Rectal smooth muscle tissue (tissue), 1 donor: ENCODE measurements around the gene NUP160.
"Not testable (repeated sequence)": the region's sequence is repeated elsewhere in the genome, so short reads cannot be mapped to it uniquely, and the experiment has no call there.

Source experiments
- H3K27ac ChIP-seq: one replicate; pipeline ENCODE4 v1.7.0; 2013; ENCODE audit warnings: low read depth, low read length, inconsistent platforms
- H3K27me3 ChIP-seq: one replicate; pipeline ENCODE4 v1.7.0; 2013; ENCODE audit warnings: low read length; ENCODE audit not compliant: control insufficient read depth, insufficient read depth
- H3K36me3 ChIP-seq: one replicate; pipeline ENCODE4 v1.7.0; 2013; ENCODE audit warnings: low read length; ENCODE audit not compliant: control insufficient read depth, insufficient read depth
- H3K4me1 ChIP-seq: one replicate; pipeline ENCODE4 v1.7.0; 2013; ENCODE audit warnings: low read length; ENCODE audit not compliant: control insufficient read depth, insufficient read depth
- H3K4me3 ChIP-seq: one replicate; pipeline ENCODE4 v1.7.0; 2013; ENCODE audit warnings: low read length
- H3K9ac ChIP-seq: one replicate; pipeline ENCODE4 v1.7.0; 2013; ENCODE audit warnings: low read length

Gene NUP160

GRCh38 chr11:47775240-47775869 lies 72.8 kb downstream of the NUP160 start:
- H3K36me3 ChIP-seq, result peaks cover 4% of the 10 kb centered on the region
- H3K27ac ChIP-seq, result no peak overlapping the region
- no peak overlapping the region for H3K4me3 ChIP-seq
- no peaks in the 10 kb centered on the region for H3K4me1 ChIP-seq
- no peak overlapping the region for H3K9ac ChIP-seq
- no peaks in the 10 kb centered on the region for H3K27me3 ChIP-seq

DNA sequence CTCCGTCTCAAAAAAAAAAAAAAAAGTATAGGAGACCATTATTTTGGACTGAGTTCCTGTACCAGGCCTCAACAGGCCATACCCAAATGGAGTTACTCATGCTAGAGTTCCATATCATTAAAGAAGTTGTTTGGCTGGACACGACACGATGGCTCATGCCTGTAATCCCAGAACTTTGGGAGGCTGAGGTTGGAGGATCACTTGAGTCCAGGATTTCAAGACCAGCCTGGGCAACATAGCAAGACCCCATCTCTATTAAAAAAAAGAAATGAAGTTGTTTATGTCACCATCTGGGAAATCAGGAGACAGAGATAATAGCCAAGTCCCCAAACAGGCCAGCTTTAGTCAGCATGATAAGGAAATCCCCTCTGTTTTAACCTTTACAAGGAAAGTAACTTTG lies 74.3 kb downstream of the NUP160 start:
- no peak overlapping the region for H3K27ac ChIP-seq
- H3K27me3 ChIP-seq, result no peaks in the 10 kb centered on the region

GRCh38 chr11:47769556-47769955 lies 78.6 kb downstream of the NUP160 start:
- H3K4me3 ChIP-seq, H3K9ac ChIP-seq, H3K27me3 ChIP-seq, H3K36me3 ChIP-seq, H3K27ac ChIP-seq: not testable (repeated sequence)
- peaks cover 11% of the 10 kb centered on the region for H3K4me1 ChIP-seq

More for the DNA sequence above, 74.3 kb downstream of the NUP160 start:
- Histone ChIP-seq H3K4me3 (no peak overlapping the region), H3K36me3 (no peaks in the 10 kb centered on the region), H3K9ac (no peak overlapping the region), H3K4me1 (no peaks in the 10 kb centered on the region)

DNA sequence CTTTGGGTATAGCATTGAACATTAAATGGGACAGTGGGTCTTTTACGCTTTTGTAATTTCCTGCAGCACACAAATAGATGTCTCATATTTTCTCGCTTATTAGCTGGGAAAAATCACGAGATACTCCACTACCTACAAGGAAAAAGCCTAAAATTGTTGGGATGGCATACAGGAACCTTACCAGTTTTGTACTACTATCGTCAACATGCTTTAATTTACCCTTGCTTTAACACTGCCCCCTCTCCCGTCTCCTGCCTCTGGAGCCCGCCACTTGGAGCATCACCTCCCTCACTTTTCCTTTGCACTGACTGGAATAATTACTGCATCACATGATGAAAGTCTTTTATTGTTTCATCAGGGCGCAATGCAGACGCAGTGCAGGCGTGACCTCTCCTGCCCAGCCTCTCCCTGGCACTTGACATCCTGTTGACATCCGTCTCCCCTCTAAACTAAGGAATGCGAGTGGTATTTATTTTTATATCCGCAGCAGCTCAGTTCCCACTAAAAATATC lies 80.0 kb downstream of the NUP160 start:
- Histone ChIP-seq H3K9ac (peak overlapping the region; percentile 56), H3K36me3 (peaks cover 3% of the 10 kb centered on the region), H3K27ac (peak overlapping the region; percentile 97), H3K4me3 (peak overlapping the region; percentile 64), H3K4me1 (peaks cover 11% of the 10 kb centered on the region), H3K27me3 (no peaks in the 10 kb centered on the region)

- Histone ChIP-seq H3K27ac (peak overlapping the region; percentile 97), H3K4me1 (peaks cover 11% of the 10 kb centered on the region), H3K27me3 (no peaks in the 10 kb centered on the region), H3K4me3 (peak overlapping the region; percentile 75), H3K36me3 (peaks cover 5% of the 10 kb centered on the region), H3K9ac (peak overlapping the region; percentile 77)
Observed at GRCh38 chr11:47766509-47767227, 81.5 kb downstream of the NUP160 start.

DNA sequence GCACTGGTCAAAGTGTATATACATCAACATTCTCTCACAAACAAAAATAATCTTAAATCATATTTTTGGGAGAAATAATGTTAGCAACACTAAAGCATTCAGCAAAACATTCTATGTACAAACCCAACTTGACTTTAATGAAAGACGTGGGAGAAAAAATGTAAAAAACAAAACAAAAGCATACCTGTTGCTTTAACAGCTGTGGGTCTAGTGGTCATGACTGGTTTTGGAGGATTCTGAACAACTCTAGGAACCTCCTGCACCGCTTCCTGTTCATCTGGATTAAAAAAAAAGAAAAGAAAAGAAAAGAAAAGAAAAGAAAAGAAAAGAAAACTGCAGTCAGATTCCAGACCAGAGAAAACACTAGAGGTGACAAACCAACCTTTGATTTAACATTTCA lies 83.1 kb downstream of the NUP160 start:
- Histone ChIP-seq H3K27me3 (no peaks in the 10 kb centered on the region), H3K4me1 (peaks cover 11% of the 10 kb centered on the region), H3K36me3 (peaks cover 9% of the 10 kb centered on the region), H3K9ac (no peak overlapping the region), H3K4me3 (no peak overlapping the region), H3K27ac (no peak overlapping the region)

GRCh38 chr11:47759291-47759690 lies 88.9 kb downstream of the NUP160 start:
- not testable (repeated sequence) for H3K27ac ChIP-seq, H3K9ac ChIP-seq
- peaks cover 18% of the 10 kb centered on the region for H3K36me3 ChIP-seq

GRCh38 chr11:47756208-47756607 lies 91.9 kb downstream of the NUP160 start:
- Histone ChIP-seq H3K36me3 (peaks cover 25% of the 10 kb centered on the region), H3K27ac (no peak overlapping the region), H3K4me1 (no peaks in the 10 kb centered on the region), H3K4me3 (no peak overlapping the region), H3K27me3 (no peaks in the 10 kb centered on the region), H3K9ac (no peak overlapping the region)

More at GRCh38 chr11:47759291-47759690, 88.9 kb downstream of the NUP160 start:
- H3K27me3 ChIP-seq, H3K4me1 ChIP-seq, H3K4me3 ChIP-seq: not testable (repeated sequence)

DNA sequence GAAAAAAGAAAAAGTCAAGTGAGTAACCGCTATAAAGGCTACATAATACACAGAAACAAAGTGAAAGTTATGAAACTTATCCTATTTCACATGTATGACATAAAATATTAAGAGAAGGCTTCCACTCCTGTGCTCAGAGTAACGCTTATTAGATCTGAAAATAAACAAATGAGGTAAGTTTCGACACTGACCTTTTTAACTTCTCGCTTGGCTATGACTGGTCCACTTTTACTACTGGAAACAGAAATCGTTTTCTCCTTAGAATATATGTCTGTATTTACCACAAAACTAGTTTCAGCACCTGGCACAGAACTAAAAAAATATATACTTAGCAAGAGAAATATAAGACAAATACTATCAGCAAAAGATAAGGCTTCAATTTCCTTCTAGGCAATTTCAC lies 97.4 kb downstream of the NUP160 start:
- Histone ChIP-seq H3K36me3 (peaks cover 41% of the 10 kb centered on the region), H3K4me1 (no peaks in the 10 kb centered on the region), H3K27me3 (no peaks in the 10 kb centered on the region), H3K27ac (no peak overlapping the region), H3K9ac (no peak overlapping the region), H3K4me3 (no peak overlapping the region)

GRCh38 chr11:47742494-47742893 lies 105.7 kb downstream of the NUP160 start:
- not testable (repeated sequence) for H3K4me1 ChIP-seq, H3K4me3 ChIP-seq, H3K9ac ChIP-seq, H3K27ac ChIP-seq, H3K27me3 ChIP-seq
- H3K36me3 ChIP-seq, result peaks cover 33% of the 10 kb centered on the region

- H3K27me3 ChIP-seq, H3K4me3 ChIP-seq, H3K27ac ChIP-seq, H3K9ac ChIP-seq, H3K36me3 ChIP-seq, H3K4me1 ChIP-seq: not testable (repeated sequence)
Observed at GRCh38 chr11:47737817-47738216, 110.3 kb downstream of the NUP160 start.

- peaks cover 32% of the 10 kb centered on the region for H3K36me3 ChIP-seq
Observed at GRCh38 chr11:47732271-47732670, 115.9 kb downstream of the NUP160 start.

DNA sequence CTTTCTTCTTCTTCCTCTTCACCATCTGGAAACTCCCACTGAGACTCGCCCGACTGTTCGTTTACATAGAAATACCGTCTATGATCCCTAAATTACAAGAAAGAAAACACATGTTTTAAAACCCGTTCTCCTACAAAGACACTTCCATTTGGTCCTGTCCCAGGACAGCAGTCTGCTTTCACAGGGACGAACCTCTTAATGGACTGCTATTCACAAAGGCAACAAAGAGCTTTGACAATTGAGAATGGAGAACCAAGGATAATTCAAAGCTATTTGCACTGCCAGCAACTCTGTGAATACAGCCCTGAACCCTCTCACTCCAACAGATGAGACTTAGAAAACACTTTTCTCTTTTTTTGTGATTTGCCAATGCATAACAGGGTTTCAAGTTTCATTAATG lies 116.7 kb downstream of the NUP160 start:
- Histone ChIP-seq H3K27ac (no peak overlapping the region), H3K4me1 (no peaks in the 10 kb centered on the region), H3K9ac (no peak overlapping the region), H3K36me3 (peaks cover 32% of the 10 kb centered on the region), H3K27me3 (no peaks in the 10 kb centered on the region), H3K4me3 (no peak overlapping the region)

More at GRCh38 chr11:47732271-47732670, 115.9 kb downstream of the NUP160 start:
- H3K27ac ChIP-seq, result no peak overlapping the region
- H3K27me3 ChIP-seq, result no peaks in the 10 kb centered on the region
- H3K4me1 ChIP-seq, result no peaks in the 10 kb centered on the region
- no peak overlapping the region for H3K4me3 ChIP-seq
- no peak overlapping the region for H3K9ac ChIP-seq
